Measurements from ENCODE around the gene BMPR1A. TPM values are rescaled to one million over a fixed set of nuclear protein-coding genes. Genes with fewer than 3 reads are reported as not detected.
A peak's percentile ranks its signal among the peaks of the same experiment; 100 is the strongest.

The BMPR1A gene
- total and polyA plus RNA-seq, 2 of the 4 experiments (the other 2 are of a cell fraction): 15.9 to 93.7 TPM

- no peak overlapping the region for H4K91ac ChIP-seq (ENCODE audit: insufficient read depth, low read depth, low read length)
- no peak overlapping the region for H4K8ac ChIP-seq (ENCODE audit: low read depth in 2 of 2, low read length in 2 of 2)
- H2AFZ ChIP-seq (replicated peaks; ENCODE audit: low read length, poor library complexity): peak overlapping the region; percentile 33
- WGBS, 2 experiments (ENCODE audit: extremely low coverage in 2 of 2, insufficient read length in 1 of 2): no CpG with 5 or more reads among the region's 3 CpGs
- H4K5ac ChIP-seq (ENCODE audit: low read depth, low read length): no peak overlapping the region
- no peak overlapping the region for H3K56ac ChIP-seq (ENCODE audit: extremely low read depth, insufficient read depth, low read length)
- H2BK5ac ChIP-seq (ENCODE audit: low read depth, low read length, poor library complexity, severe bottlenecking): no peak overlapping the region
- intact Hi-C loops (cut with micrococcal nuclease): no loop called here
- ChIA-PET POLR2A (ENCODE audit: unreplicated experiment) (no interaction called here), CTCF (no interaction called here)
- H3K4me2 ChIP-seq (ENCODE audit: low read depth, low read length): no peak overlapping the region
- no peak overlapping the region for H3K23ac ChIP-seq (ENCODE audit: low read depth, low read length)
- H2BK15ac ChIP-seq (ENCODE audit: low read depth, low read length): no peak overlapping the region
- H3K36me3 ChIP-seq (ENCODE audit: control insufficient read depth, insufficient read depth, low read length): no peaks in the 10 kb centered on the region
- H3K79me1 ChIP-seq (ENCODE audit: low read depth in 1 of 2, low read length in 2 of 2): no peaks in the 10 kb centered on the region
- no peaks in the 10 kb centered on the region for H3K27me3 ChIP-seq (ENCODE audit: control insufficient read depth, insufficient read depth, low read length)
- no peak overlapping the region for H2BK20ac ChIP-seq (ENCODE audit: low read depth, low read length)
- H3K9ac ChIP-seq (ENCODE audit: low read depth, low read length): no peak overlapping the region
- no peak overlapping the region for H2AK5ac ChIP-seq (ENCODE audit: low read depth, low read length)
- no peak for ATAC-seq (ENCODE audit: low read depth)
- H3K14ac ChIP-seq (replicated peaks; ENCODE audit: low read depth, low read length): no peak overlapping the region
- H3K9me1 ChIP-seq (ENCODE audit: insufficient read depth, low read length): peaks cover 7% of the 10 kb centered on the region; the same call in 1 of the 2 replicates
- H3K9me3 ChIP-seq (ENCODE audit: control insufficient read depth, insufficient read depth, low read length): no peaks in the 10 kb centered on the region
- H3K27ac ChIP-seq (ENCODE audit: insufficient read depth, low read length): no peak overlapping the region
- in situ Hi-C loops (cut with MboI; ENCODE audit: low sequenced_read_pairs): no loop called here
- H2BK120ac ChIP-seq (ENCODE audit: low read depth, low read length): no peak overlapping the region
- no peak for DNase-seq
- dilution Hi-C loops (cut with HindIII; ENCODE audit: low sequenced_read_pairs, unreplicated experiment): no loop called here
- no peaks in the 10 kb centered on the region for H4K20me1 ChIP-seq (ENCODE audit: insufficient read depth, low read length)
- TF ChIP-seq CEBPB (IDR thresholded peaks at IDR 0.05; ENCODE audit: low read depth, low read length) (no peak), ELK1 (IDR thresholded peaks at IDR 0.05; ENCODE audit: borderline replicate concordance, low read depth, low read length) (no peak), MXI1 (IDR thresholded peaks at IDR 0.05; ENCODE audit: borderline replicate concordance, low read depth, low read length) (no peak), RCOR1 (IDR thresholded peaks at IDR 0.05; ENCODE audit: insufficient replicate concordance, low read length) (no peak), CHD1 (IDR thresholded peaks at IDR 0.05; ENCODE audit: low read depth, low read length) (no peak), MAZ (IDR thresholded peaks at IDR 0.05; ENCODE audit: borderline replicate concordance, low read depth, low read length) (no peak), MAFK (IDR thresholded peaks at IDR 0.05; ENCODE audit: low read depth, low read length) (no peak), RFX5 (IDR thresholded peaks at IDR 0.05; ENCODE audit: low read depth, low read length) (no peak)
- H3K4me1 ChIP-seq (ENCODE audit: control insufficient read depth, insufficient read depth, low read length): no peaks in the 10 kb centered on the region; the same call in 1 of the 2 replicates
- no peak overlapping the region for H3K18ac ChIP-seq (ENCODE audit: low read depth, low read length)
- no peak overlapping the region for H2AK9ac ChIP-seq (replicated peaks; ENCODE audit: low read depth, low read length, poor library complexity)
- no TSS peak for BruUV-seq (replicated peaks)
- H3K4me3 ChIP-seq (ENCODE audit: insufficient read depth, low read depth, low read length): no peak overlapping the region
- no peak overlapping the region for H3K4ac ChIP-seq (ENCODE audit: low read depth, low read length)
These were observed 28.4 kb upstream of the BMPR1A start for GRCh38 chr10:86728056-86728455.
